ENCODE data around the gene NDUFC2.
"Not testable (repeated sequence)": the region's sequence is repeated elsewhere in the genome, so short reads cannot be mapped to it uniquely, and the experiment has no call there.

The NDUFC2 gene

GRCh38 chr11:78049348-78049747 is 30.3 kb downstream of the NDUFC2 start:
- no peak for DNase-seq

- no peak for DNase-seq
Measured at GRCh38 chr11:78048561-78048960, 31.1 kb downstream of the NDUFC2 start.

DNA sequence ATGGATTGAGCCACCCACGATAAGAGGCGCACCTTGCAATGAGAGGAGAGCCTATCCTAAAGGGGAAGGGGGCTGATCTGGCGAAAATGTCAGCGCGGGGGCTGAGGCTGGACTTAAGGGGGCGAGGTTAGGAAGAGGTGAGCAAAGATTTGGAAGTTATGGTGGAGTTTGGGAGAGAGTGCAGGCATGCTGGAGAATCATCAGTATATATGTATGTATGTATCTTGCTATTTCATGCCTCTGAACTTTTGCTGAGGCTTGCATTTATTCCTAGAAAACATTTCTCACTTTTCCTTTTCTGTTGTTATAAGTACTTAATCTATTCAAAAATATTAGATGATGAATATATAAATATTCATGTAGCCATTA is 33.2 kb downstream of the NDUFC2 start:
- no peak for DNase-seq

DNA sequence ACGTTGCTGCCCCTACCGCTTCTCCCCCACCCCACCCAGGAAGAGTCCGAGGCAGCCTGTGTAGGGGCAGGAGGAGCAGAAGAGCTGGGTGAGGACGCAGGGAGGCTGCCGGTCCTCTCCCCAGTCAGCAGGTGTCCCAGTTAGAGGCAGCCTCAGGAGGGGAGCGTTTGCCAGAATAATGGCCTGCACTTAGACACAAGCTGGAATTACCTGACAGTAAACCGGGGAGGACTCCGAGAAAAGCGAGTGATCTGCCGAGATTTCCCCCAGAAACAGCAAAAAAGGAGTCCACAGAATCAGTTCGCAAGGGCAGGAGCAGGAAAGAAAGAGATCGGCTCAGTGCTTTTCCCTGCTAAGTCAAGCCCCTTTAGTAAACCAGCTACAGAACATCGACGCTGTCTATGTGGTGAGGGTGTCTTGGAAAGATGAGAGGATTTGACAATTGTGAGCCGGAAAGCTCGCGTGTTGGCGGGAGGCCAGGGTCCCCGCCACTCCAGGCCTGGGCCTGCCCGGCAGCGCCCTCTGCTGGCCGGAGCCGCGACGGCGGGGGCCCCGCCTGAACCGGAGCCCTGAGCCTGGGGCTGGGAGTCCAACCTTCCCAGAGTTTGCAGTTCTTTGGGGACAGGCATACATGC is 33.7 kb downstream of the NDUFC2 start:
- peak; percentile 68 for DNase-seq

DNA sequence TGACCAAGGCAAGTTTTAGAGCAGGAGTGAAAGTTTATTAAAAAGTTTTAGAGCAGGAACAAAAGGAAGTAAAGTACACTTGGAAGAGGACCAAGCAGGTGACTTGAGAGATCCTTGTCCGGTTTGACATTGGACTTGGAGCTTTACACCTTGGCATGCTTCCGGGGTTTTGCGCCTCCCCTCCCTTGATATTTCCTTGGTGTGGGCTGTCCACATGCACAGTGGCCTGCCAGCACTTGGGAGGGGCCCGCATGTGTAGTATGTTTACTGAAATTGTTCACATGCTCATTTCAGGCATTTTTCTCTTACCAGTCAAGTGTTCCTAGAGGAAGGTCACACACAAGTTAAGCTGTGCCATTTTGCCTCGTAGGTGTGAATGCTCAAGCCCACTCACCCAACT is 35.0 kb downstream of the NDUFC2 start:
- DNase-seq, result no peak

GRCh38 chr11:78041843-78042440 is 37.7 kb downstream of the NDUFC2 start:
- no peak for DNase-seq

DNA sequence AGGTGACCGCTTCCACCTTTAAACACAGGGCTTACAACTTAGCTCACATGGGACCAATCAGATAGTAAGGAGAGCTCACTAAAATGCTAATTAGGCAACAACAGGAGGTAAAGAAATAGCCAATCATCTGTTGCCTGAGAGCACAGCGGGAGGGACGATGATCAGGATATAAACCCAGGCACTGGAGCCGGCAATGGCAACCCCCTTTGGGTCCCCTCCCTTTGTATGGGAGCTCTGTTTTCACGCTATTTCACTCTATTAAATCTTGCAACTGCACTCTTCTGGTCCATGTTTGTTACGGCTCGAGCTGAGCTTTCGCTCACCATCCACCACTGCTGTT is 38.3 kb downstream of the NDUFC2 start:
- not testable (repeated sequence) for DNase-seq

GRCh38 chr11:78040691-78041379 is 38.8 kb downstream of the NDUFC2 start:
- DNase-seq, result no peak

DNA sequence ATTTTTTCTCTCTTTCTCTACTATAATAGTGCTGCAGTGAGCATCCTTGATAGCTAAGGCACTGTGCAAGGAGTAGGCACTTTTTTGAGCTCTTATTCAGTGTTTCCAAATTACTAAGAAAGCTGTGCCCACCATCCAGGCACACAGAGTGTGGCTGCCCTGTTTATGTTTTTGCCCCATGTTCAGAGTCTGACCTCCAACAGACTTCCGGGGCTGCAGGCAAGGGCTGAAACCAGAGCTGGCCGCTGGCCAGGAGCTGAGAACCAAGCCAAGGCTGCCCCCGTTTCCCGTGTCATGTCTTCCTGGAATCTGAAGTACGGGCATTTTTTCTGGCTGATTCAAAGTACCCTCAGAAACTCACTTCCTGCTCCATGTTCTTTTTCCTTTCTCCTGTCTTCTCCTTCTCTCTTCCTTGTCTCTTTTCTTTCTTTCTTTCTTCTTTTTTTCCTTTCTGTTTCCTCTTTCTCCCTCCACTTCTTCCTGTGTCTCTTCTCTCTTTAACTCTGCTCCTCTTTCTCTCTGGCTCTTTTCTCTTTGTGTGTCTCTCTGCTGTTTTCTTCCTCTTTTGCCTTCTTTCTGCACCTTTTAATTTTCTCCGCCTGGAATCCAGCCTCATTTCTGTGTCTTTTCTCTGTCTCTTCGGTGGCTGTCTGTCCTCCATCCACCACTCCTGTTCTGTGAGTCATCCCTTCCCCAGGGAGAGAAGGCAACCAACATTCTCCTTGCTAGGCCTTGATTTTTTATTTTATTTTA is 39.6 kb downstream of the NDUFC2 start:
- DNase-seq, result no peak

DNA sequence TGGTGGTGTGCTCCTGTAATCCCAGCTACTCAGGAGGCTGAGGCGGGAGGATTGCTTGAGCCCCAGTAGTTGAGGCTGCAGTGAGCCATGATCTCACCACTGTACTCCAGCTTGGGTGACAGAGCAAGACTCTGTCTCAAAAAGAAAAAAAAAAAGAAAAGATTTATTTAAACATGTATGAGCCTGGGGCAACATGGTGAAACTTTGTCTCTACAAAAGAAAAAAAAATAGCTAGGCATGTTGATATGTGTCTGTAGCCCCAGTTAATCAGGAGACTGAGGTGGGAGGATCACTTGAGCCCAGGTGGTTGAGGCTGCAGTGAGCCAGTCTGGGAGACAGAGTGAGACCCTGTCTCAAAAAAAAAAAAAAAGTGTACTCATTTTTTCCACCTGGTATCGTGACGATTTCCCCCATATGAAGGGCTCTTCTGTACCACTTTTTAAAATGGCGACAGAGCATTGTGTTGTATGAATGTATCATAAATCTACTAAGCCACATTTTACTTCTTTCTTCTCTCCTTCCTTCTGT is 40.2 kb downstream of the NDUFC2 start:
- no peak for DNase-seq

GRCh38 chr11:78038697-78039313 is 40.9 kb downstream of the NDUFC2 start:
- no peak for DNase-seq

- no peak for DNase-seq
Measured at GRCh38 chr11:78037825-78038620, 41.6 kb downstream of the NDUFC2 start.

DNA sequence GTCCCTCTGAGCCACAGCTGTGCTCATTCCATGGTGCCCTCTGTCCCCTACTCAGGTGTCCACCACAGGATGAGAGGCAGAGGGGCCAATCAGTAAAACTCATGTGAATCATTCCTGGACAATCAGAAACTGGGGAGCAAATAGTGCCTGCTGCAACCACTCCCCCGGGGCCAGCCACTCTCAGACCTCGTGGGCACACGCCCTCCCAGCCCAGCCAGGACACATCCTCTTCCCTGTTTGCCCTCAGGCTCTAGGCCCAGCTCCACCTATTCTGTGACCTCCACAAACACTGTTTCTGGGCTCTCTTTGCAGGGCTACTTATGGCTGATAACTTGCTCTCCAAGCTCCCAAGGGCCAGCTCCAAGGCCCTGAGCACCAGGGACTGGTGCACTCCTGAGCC is 42.6 kb downstream of the NDUFC2 start:
- DNase-seq, result no peak

DNA sequence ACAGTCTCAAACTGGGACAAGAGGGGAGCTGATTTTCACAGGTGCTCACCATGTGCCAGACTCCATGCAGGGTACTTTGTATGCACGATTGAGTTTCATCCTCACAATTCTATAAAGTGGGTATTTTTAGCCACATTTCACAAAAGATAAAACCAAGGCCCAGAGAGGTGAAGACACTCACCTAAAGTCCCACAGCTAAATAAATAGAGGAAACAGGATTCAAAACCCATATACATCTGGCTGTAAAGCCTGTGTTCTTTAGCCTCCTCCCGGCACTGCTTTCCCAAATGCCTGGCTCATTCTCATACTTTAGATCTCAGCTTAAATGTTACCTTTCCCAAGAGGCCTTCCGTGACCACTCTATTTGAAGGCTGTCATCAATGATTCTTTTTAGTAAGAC is 43.3 kb downstream of the NDUFC2 start:
- DNase-seq, result no peak

DNA sequence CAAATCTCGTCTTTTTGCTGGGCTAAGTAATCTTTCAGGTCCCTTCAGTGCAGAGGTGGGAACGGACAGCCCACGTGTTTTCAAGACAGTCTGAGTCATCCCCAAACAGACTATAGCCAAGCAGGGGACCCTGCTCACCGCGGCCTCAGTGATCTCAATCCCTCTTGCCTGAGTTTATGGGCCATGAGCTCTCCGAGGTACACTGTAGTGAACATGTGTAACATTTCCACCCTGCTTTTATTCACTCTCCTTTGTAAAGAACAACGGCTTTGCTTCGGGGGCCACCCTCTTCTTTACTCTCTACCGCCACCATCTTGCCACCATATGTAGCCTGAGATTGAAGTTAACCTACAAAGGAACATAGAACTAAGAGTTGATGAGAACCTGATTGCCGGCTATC is 45.0 kb downstream of the NDUFC2 start:
- no peak for DNase-seq

DNA sequence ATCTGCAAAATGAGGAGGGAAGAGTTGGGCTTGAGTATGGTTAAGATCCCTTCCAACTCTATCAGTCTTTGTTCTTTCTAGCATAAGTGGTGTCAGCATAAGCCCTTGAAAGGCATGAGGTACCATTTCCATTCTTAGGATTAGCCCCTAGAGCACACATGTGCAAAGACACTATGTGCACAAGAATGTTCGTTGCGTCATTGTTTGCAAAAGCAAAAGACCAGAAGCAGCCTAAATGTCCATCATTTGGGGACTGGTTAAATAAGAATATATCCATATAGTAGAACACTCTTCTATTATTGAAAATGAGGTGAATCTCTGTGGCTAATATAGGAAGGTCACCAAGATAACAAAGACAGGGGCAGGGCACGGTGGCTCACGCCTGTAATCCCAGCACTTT is 46.6 kb downstream of the NDUFC2 start:
- DNase-seq, result no peak

GRCh38 chr11:78032090-78032489 is 47.6 kb downstream of the NDUFC2 start:
- no peak for DNase-seq

DNA sequence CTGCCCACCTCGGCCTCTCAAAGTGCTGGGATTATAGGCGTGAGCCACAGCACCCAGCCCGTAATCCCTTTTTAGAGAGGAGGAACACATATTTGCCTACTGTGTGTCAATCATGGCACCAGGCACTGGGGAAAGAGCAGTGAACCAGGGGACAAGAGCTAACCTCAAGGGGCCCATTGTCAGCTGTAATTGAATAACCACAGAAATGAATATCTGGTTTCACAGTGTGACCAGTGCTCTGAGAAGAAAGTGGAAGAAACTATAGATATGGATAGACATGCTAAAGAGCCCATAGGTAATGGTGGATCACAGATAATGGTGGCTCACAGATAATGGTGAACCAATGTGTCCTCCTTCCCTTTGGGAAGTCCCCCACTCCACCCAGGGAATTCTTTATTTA is 48.0 kb downstream of the NDUFC2 start:
- no peak for DNase-seq

DNA sequence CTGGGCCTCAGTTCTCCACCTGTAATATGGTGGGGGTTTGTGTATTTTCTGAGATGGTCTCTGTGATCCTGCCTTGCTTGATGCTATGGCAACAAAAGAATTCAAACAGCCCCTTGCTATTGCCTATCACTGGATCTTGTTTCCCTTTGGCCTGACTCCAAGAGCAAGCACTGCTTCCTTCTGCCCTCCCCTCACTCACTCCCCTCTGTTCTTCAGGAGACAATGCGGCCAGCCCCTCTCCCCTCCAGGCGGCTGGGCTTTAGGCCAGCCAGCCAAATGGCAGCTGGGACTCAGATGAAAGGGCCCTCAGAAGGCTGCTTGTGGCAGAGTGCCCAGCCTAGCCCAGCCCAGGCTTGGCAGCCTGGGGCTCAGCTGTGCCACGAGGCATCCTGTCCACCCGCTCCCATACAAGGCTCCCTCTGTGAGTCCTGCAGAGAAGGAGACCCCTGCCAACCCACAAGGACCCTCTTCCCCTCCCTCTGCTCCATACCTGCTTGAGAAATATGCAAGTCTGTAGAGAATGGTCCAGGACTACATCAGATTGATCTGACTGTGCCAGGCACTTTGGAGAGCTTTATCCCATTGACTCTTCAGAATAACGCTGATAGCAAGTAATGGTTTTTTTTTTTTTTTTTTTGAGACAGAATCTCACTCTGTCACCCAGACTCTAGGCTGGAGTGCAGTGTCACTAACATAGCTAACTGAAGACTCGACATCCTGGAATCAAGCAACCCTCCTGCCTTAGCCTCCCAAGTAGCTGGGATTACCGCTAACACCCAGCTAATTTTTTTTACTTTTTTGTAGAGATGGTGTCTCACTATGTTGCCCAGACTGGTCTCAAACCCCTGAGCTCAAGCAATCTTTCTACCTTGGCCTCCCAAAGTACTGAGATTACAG is 49.0 kb downstream of the NDUFC2 start:
- DNase-seq, result no peak

GRCh38 chr11:78028423-78028822 is 51.2 kb downstream of the NDUFC2 start:
- not testable (repeated sequence) for DNase-seq

- no peak for DNase-seq
Measured at GRCh38 chr11:78027759-78028158, 51.9 kb downstream of the NDUFC2 start.
